ENCODE data around the gene KCNH4. TPM values are rescaled to one million over a fixed set of nuclear protein-coding genes. Genes with fewer than 3 reads are reported as not detected.

The KCNH4 gene
- total RNA-seq, 1 experiment from 2014 or later, result not detected

- H3K9ac ChIP-seq (ENCODE audit: low read length), result no peak overlapping the region
- H3K4me3 ChIP-seq (replicated peaks in 1 of 2; ENCODE audit: low read depth in 1 of 2, low read length in 2 of 2), result no peak overlapping the region
- H3K36me3 ChIP-seq (ENCODE audit: control insufficient read depth in 1 of 2, insufficient read depth in 2 of 2, low read length in 2 of 2), result no peaks in the 10 kb centered on the region
- intact Hi-C loops (cut with micrococcal nuclease), result no loop called here
- H4K20me1 ChIP-seq (ENCODE audit: insufficient read depth), result no peaks in the 10 kb centered on the region
- no peaks in the 10 kb centered on the region for H3K4me1 ChIP-seq (ENCODE audit: control insufficient read depth in 1 of 2, insufficient read depth in 2 of 2, low read length in 2 of 2)
- TF ChIP-seq POLR2AphosphoS5 (IDR thresholded peaks at IDR 0.05; ENCODE audit: low read depth, low read length) (no peak), ZFX (IDR thresholded peaks at IDR 0.05) (no peak), REST (IDR thresholded peaks at IDR 0.05; ENCODE audit: low read depth) (no peak), CEBPB (IDR thresholded peaks at IDR 0.05; ENCODE audit: low read depth) (no peak)
- no peak overlapping the region for H3K27ac ChIP-seq (ENCODE audit: low read depth, low read length)
- H2AFZ ChIP-seq (ENCODE audit: low read depth, low read length, poor library complexity, severe bottlenecking), result no peak overlapping the region
- peaks cover 3% of the 10 kb centered on the region; the same call in 1 of the 2 replicates for H3K27me3 ChIP-seq (ENCODE audit: insufficient read depth, low read length)
- no TSS peak for BruUV-seq (replicated peaks)
- ATAC-seq (no peak), DNase-seq (ENCODE audit: low read depth, low spot score) (no peak)
- ChIA-PET POLR2A (no interaction called here), CTCF (no interaction called here), RAD21 (ENCODE audit: low non-redundant PET in 1 of 2, low total read pairs in 2 of 2, uncharacterized antibody in 2 of 2, unreplicated experiment in 2 of 2) (no interaction called here)
- H3K9me3 ChIP-seq (ENCODE audit: control insufficient read depth in 1 of 2, insufficient read depth in 1 of 2, low read depth in 1 of 2, low read length in 2 of 2), result no peaks in the 10 kb centered on the region
- no peaks in the 10 kb centered on the region for H3K9me2 ChIP-seq (ENCODE audit: insufficient read depth)
- H3K4me2 ChIP-seq (ENCODE audit: low read length), result no peak overlapping the region
- no peaks in the 10 kb centered on the region for H3K79me2 ChIP-seq (ENCODE audit: insufficient read depth, low read length)
Measured at GRCh38 chr17:42169351-42169750, 11.6 kb downstream of the KCNH4 start.

- H3K27me3 ChIP-seq (ENCODE audit: insufficient read depth, low read length), result peaks cover 3% of the 10 kb centered on the region; the same call in 1 of the 2 replicates
- H2AFZ ChIP-seq (ENCODE audit: low read depth, low read length, poor library complexity, severe bottlenecking), result no peak overlapping the region
- intact Hi-C loops (cut with micrococcal nuclease), result no loop called here
- BruUV-seq (replicated peaks), result no TSS peak
- no peaks in the 10 kb centered on the region for H3K36me3 ChIP-seq (ENCODE audit: control insufficient read depth in 1 of 2, insufficient read depth in 2 of 2, low read length in 2 of 2)
- ChIA-PET POLR2A (no interaction called here), RAD21 (ENCODE audit: low non-redundant PET in 1 of 2, low total read pairs in 2 of 2, uncharacterized antibody in 2 of 2, unreplicated experiment in 2 of 2) (no interaction called here), CTCF (no interaction called here)
- TF ChIP-seq TCF7L2 (IDR thresholded peaks at IDR 0.05; ENCODE audit: borderline replicate concordance, extremely low read depth, insufficient read depth, insufficient read length) (no peak), JUND (IDR thresholded peaks at IDR 0.05) (no peak), POLR2A (IDR thresholded peaks at IDR 0.05; ENCODE audit: borderline replicate concordance, extremely low read depth, insufficient read depth, insufficient read length) (no peak), ZFX (IDR thresholded peaks at IDR 0.05) (no peak), MAX (IDR thresholded peaks at IDR 0.05) (no peak), CBX3 (IDR thresholded peaks at IDR 0.05; ENCODE audit: low read depth) (no peak), ELF1 (IDR thresholded peaks at IDR 0.05; ENCODE audit: borderline replicate concordance, low read depth) (no peak), ZNF274 (IDR thresholded peaks at IDR 0.05; ENCODE audit: low read depth, low read length) (no peak), EZH2phosphoT487 (IDR thresholded peaks at IDR 0.05; ENCODE audit: borderline replicate concordance) (no peak), ZBTB33 (IDR thresholded peaks at IDR 0.05; ENCODE audit: extremely low read depth, insufficient replicate concordance, low read length) (no peak), SIN3A (IDR thresholded peaks at IDR 0.05; ENCODE audit: low read depth) (no peak), EZH2 (IDR thresholded peaks at IDR 0.05) (no peak), SRF (IDR thresholded peaks at IDR 0.05; ENCODE audit: low read depth) (no peak)
- no peak overlapping the region for H3K27ac ChIP-seq (ENCODE audit: low read depth, low read length)
- H4K20me1 ChIP-seq (ENCODE audit: insufficient read depth), result no peaks in the 10 kb centered on the region
- DNase-seq (ENCODE audit: low read depth, low spot score) (no peak), ATAC-seq (no peak)
- H3K79me2 ChIP-seq (ENCODE audit: insufficient read depth, low read length), result no peaks in the 10 kb centered on the region
- H3K9me2 ChIP-seq (ENCODE audit: insufficient read depth), result no peaks in the 10 kb centered on the region
- no peaks in the 10 kb centered on the region for H3K9me3 ChIP-seq (ENCODE audit: control insufficient read depth in 1 of 2, insufficient read depth in 1 of 2, low read depth in 1 of 2, low read length in 2 of 2)
- no peak overlapping the region for H3K4me2 ChIP-seq (ENCODE audit: low read length)
- no peak overlapping the region for H3K9ac ChIP-seq (ENCODE audit: low read length)
- H3K4me1 ChIP-seq (ENCODE audit: control insufficient read depth in 1 of 2, insufficient read depth in 2 of 2, low read length in 2 of 2), result no peaks in the 10 kb centered on the region
- no peak overlapping the region for H3K4me3 ChIP-seq (replicated peaks in 1 of 2; ENCODE audit: low read depth in 1 of 2, low read length in 2 of 2)
Measured at GRCh38 chr17:42167807-42168206, 13.1 kb downstream of the KCNH4 start.

Measured in HCT116 (cell line).